Mucosa of gallbladder (tissue), 1 donor: ENCODE data around the gene CFAP77. TPM values are rescaled to one million over a fixed set of nuclear protein-coding genes. Genes with fewer than 3 reads are reported as not detected.

Source experiments
- DNase-seq: peaks from one replicate; pipeline ENCODE4 v3.0.0-alpha.2; 2020; ENCODE audit warnings: low spot score
- total RNA-seq: library from RNA; stranded (reverse); gene quantifications from one replicate; pipeline ENCODE4 v1.2.1, GENCODE V29; 2021
- donor health status: DM: no; HTN: no; CAD: no.

Gene CFAP77
- total RNA-seq, 1 donor from 2014 or later = not detected

- no peak for DNase-seq
Observed at GRCh38 chr9:132582276-132582785, 172.3 kb downstream of the CFAP77 start, which contains the start of gene BARHL1. BARHL1 (plus strand) TSS chr9:132582606; CDS start chr9:132582798, 192 bp downstream.

DNA sequence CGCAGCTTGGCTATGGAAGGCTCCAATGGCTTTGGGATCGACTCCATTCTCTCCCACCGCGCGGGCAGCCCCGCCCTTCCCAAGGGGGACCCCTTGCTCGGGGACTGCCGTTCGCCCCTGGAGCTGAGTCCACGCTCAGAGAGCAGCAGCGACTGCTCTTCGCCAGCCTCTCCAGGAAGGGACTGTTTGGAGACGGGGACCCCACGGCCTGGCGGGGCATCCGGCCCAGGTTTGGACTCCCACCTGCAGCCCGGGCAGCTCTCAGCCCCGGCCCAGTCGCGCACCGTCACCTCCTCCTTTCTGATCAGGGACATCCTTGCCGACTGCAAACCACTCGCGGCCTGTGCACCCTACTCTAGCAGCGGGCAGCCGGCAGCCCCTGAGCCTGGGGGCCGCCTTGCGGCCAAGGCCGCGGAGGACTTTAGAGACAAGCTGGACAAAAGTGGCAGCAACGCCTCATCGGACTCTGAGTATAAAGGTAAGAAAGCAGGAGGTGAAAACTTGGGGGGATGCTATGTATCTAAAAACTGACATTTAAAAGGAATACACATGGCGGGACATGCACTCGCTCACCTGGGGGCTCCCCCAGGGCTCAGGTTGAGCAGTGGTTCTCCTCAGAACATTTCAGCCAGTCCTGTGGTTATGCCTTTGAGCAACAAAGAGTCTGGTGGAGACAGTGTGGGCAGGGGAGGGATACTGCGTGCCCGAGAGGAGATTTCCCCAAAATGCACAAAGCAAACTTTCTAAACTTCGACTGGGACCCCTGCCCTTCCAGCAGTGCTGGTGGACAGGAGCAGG lies 173.0 kb downstream of the CFAP77 start:
- no peak for DNase-seq

GRCh38 chr9:132583584-132584304 lies 173.7 kb downstream of the CFAP77 start:
- DNase-seq = no peak

DNA sequence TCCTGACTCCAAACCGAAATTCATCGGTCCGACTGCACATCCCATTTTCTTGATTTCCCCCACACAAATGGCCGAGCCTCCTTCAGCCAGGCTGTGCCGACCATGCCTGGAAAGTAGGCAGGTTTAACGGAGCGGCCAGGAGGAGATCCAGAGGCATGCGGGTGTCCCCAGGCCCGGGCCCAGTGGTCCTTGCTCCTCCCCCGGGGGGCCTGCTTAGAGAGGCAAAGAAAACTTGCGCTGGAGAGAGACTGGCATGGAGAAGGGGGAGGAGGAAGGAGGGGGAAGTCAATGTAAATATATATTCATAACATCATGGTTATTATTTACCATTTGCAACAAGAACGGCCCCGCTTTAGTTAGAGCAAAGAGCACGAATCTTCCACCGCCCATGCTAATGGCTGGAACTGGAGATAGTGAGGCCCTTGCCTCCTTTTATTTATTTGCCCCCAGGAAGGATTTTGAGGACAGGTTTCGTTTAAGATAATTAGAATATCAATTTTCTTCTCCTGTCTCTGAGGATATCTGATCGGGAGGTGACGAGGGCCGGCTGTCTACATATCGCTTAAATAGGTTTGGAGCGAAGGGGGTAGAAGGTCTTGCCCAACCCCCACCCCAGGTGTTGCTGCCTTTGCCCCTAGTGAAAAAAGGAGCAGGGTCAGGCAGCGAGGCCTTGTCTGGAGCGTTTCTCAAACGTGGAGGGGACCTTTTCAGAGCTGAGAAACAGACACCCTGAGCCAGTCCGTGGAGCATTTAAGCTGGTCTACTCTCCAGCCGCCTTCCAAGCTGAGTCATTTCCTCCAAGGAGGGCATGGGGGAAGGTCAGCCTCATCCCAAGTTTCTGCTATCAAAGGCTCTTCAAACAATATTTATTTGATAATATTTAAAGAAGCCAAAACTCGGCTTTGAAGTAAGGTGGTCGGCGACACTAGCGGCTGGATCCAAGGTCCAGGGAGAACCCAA lies 174.9 kb downstream of the CFAP77 start:
- no peak for DNase-seq

DNA sequence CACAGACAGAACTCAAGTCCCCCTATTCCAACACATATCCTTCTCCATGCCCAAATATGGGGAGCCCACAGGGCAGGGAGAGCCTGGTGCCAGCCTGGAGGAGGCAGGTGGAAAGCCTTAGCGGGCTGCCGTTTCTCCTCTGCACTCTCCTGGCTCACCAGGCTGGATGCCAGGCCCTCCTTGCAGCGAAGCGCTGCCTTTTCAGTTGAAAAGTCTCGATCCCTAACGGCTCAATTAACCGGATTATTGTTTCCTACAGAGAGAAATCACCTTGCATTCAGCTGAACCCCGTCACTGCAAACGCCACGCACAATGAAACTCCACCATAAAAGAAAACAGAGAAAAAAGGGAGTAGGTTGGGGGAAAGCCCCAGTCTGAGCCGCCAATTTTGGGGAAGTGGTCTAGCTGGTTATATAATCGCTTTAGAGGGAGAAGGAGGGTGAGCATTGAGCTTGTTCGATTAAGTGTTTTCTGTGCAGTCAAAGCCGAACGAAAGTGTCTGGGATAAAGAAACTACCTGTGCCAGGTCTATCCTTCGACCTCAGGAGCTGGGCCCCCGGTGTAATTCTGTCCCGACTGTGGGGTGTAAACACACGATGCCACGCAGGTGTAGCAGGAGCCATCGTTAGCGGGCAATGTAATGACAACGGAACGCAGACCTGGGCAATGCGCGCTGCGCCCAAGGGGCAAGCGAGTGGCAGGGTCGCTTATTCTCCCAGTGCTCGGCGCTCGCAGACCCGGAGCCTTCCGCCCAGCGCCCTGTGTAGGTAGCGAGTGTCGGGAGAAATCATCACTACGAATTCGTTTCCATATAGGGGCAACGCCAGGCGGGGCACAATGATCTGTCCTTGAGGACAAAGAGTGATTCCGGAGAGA lies 176.2 kb downstream of the CFAP77 start:
- no peak for DNase-seq

DNA sequence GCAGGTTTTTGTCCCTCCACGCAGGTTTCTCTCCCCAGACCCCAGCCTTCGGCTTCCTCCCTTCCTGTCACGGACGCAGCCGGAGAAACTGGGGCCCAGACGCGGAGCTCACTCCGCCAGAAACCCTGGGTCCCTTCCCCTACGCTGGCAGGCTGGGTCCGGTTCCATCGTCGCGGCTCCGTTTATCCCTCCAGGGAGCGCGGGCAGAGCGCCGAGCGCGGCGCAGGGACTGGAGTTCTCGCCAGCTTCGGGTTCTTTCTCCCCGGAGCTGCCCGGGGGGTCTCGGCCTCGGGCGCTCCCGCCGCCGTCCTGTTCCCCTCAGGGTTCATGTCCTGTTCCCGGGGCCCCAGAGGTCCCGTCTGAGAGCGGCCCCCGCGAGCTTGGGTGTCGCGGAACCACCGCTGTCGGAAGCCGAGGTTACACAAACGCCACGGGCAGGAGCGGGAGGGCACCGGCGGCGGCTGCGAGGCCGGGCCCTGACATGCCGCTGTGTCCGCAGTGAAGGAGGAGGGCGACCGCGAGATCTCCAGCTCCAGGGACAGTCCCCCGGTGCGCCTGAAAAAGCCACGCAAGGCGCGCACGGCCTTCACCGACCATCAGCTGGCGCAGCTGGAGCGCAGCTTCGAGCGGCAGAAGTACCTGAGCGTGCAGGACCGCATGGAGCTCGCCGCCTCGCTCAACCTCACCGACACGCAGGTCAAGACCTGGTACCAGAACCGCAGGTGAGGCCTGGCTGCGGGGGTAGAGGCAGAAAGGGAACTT lies 177.0 kb downstream of the CFAP77 start:
- DNase-seq = no peak

DNA sequence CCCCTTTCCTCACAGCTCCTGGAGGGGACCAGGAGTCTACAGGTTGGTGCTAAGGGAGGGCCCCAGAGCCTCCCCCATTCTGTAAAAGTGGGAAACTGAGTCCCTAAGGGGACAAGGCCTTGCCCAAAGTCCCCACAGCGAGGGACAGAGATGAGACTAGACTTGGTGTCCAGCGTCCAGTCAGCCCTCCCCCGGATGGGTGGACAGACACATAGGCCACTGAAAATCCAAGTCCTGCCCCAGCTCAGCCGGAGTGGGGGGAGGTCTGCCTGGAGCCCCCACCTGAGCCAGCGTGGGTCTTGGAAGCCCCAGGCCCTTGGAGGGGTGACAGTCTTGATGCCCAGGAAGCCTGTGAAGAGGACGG lies 177.6 kb downstream of the CFAP77 start:
- no peak for DNase-seq

- DNase-seq = no peak
Observed at GRCh38 chr9:132588098-132588497, 178.1 kb downstream of the CFAP77 start.

DNA sequence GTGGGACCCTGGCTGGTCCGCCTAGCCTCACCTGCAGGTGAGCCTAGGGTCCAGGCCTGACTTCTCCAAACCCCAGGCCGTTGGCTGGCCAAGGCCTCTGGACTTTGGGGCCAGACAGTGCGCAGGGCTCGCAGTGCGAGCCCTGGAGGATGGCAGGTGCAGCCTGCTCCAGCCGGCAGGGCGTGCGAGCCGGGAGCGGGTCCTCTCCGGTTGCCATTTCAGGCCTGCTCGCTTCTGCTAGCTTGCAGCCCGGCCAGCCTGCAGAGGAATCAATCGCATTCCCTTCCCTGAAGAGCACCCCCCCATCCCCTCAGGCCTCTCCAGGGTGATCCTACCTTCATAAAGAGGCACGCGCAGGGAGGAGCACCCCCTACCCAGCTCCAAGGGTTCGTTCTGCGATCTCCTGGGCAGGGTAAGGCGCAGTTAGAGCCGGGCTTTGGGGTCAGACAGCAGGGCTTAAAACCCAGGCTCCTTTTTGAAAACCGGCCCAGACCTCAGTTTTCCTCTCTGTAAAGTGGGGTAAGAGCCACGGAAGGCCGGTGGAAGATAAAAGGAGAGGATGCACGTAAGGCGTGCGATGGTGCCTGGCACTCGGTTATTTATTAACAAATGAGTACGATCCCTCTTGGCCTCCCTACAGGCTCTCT lies 178.6 kb downstream of the CFAP77 start:
- no peak for DNase-seq

- no peak for DNase-seq
Observed at GRCh38 chr9:132589148-132590036, 179.4 kb downstream of the CFAP77 start.

DNA sequence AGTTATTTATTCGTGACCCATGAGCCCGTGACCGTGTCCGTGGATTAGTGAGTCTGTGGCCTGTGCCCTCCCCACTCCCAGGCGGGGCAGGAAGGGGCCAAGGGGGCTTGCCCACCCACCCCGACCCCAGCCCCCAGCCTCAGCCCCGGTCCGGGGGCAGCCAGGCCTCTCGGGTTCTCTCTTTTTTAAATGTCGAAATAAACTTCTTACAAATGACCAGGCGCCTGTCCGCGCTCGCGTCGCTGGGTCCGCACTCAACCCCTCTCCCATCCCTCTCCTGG lies 180.0 kb downstream of the CFAP77 start:
- no peak for DNase-seq

- DNase-seq = no peak
Observed at GRCh38 chr9:132590318-132591182, 180.5 kb downstream of the CFAP77 start.

- DNase-seq = no peak
Observed at GRCh38 chr9:132591244-132591643, 181.2 kb downstream of the CFAP77 start.

- DNase-seq = no peak
Observed at GRCh38 chr9:132591751-132592314, 181.8 kb downstream of the CFAP77 start.

GRCh38 chr9:132592451-132592850 lies 182.4 kb downstream of the CFAP77 start:
- DNase-seq = no peak

GRCh38 chr9:132594412-132594811 lies 184.4 kb downstream of the CFAP77 start:
- no peak for DNase-seq

GRCh38 chr9:132595319-132595718 lies 185.3 kb downstream of the CFAP77 start:
- DNase-seq = no peak
